Gastrocnemius medialis (tissue), 4 donors: ENCODE data around the gene BATF2.

Experiments
- CTCF ChIP-seq, 5 experiments: fragments of 450-650 bp in 3 of 5; fragments of 200-600 bp in 2 of 5; sonication (generic) in 2 of 5; IDR thresholded peaks in 4 of 5; conservative IDR thresholded peaks in 1 of 5; 1 replicate in 4 of 5; 2 replicates in 1 of 5; pipeline ENCODE4 v1.5.1; 2016 to 2019; ENCODE audit warnings: antibody characterized with exemption in 5 of 5, mild to moderate bottlenecking in 3 of 5, moderate library complexity in 3 of 5
- POLR2A ChIP-seq, 2 donors: fragments of 450-650 bp; IDR thresholded peaks; one replicate each; pipeline ENCODE4 v1.6.1; 2017; ENCODE audit warnings: antibody characterized with exemption in 2 of 2, mild to moderate bottlenecking in 2 of 2, moderate library complexity in 2 of 2

DNA sequence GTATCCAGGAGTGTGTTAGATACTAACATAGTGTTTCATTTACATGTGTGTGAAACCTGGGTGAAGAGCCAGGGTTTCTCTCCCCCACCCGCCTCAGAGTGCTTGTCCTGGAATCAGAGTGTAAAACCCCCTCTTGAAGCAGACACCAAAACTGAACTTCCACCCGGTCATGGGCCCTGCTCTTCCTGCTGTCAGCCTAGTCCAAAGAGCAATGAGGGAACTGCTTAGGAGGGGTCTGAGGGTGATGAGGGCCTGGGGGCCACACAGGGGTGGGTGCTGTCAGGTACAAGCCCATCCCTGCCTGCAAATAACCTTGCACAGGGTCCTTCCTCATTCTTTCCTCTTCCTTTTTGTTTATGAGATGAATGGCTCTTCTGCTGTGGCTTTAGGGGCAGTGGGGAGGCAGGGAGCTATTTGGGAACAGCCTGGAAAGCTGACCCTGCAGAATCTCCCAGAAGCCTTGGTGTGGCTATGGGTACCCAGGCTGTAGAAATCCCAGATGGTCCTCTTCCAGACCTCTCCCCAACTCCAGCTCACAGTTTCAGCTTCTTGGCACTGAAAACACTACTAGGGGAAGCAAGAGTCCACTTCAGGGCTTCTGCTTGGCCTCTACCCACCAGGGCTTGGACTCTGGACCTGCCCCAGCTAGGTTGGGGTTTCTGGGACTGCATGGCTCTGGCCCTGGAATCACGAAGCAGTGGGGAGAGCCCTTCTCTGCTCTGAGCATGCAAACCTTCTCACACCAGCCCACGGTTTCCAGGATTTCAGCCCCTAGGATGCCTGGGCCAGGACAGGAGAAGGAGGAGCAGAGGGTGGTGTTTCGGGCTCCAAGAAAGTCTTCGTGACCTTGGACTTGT lies 8.5 kb downstream of the BATF2 start:
- TF ChIP-seq POLR2A (IDR thresholded peaks at IDR 0.05) (no peak), CTCF (IDR thresholded peaks at IDR 0.05 in 4 of 5, conservative IDR thresholded peaks at IDR 0.05 in 1 of 5) (no peak)
